HL-60/S4 treated with phorbol 12-myristate 13-acetate at 8.2 ng/mL for 4 days and 3 days (cell line): ENCODE measurements around the gene UMODL1.

ENCODE experiments used
- in situ Hi-C: fragments of 300-500 bp; cut with MboI; formaldehyde crosslinking; loops from 2 replicates; pipeline ENCODE4 v1.15.0; 2022; ENCODE audit warnings: low sequenced_read_pairs

UMODL1 gene

DNA sequence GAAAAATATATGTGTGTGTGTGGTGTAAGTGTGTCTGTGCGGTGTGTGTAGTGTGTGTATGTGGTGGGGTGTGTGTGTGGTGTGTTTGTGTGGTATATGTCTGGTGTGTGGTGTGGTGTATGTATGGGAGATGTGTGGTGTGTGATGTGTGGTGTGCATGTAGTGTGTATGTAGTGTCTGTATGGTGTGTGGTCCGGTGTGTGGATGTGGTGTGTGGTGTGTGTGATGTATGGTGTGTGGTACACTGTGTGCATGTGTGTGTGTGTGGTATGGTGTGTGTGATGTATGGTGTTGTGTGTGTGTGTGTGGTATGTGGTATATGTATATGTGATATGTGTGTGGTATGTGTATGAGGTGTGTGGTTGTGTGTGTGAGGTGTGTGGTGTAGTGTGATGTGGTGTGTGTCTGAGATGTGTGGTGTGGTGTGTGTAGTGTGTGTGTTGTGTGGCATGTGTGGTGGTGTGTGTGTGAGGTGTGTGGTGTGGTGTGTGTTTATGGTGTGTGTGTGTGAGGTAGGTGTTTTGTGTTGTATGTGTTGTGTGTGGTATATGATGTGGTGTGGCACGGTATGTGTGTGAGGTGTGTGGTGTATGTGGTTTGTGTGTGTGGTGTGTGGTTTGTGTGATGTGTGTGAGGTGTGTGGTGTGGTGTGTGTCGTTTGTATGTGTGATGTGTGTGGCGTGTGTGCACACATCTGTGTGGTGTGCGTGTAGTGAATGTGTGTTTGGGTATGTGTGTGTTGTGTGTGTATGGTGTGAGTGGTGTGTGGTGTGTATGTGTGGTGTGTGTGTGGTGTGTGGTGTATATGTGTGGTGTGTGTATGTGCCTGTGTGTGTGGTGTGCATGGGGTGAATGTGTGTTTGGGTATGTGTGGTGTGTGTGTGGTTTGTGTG lies 112.5 kb downstream of the UMODL1 start:
- in situ Hi-C loops, result no loop called here

DNA sequence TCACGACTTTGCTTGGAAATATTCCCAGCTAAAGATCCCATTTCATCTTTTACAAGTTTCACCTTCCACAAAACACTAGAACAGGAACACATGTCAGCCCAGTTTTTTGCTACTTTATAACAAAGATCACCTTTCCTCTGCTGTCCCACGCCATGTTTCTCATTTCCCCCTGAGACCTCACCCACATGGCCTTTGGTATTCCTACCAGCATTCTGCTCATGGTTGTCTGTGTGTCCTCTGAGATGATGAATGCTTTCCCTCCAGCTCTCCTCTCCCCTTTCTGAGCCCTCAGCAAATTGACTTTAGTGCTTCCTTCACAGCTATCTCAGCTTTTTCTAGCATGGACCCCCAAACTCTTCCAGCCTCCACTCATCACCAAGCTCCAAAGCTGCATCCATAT lies 115.5 kb downstream of the UMODL1 start:
- in situ Hi-C loops, result no loop called here

- in situ Hi-C loops, result no loop called here
Observed at GRCh38 chr21:42187976-42188653, 117.0 kb downstream of the UMODL1 start.

- in situ Hi-C loops, result no loop called here
Observed at GRCh38 chr21:42188663-42189062, 117.5 kb downstream of the UMODL1 start.

DNA sequence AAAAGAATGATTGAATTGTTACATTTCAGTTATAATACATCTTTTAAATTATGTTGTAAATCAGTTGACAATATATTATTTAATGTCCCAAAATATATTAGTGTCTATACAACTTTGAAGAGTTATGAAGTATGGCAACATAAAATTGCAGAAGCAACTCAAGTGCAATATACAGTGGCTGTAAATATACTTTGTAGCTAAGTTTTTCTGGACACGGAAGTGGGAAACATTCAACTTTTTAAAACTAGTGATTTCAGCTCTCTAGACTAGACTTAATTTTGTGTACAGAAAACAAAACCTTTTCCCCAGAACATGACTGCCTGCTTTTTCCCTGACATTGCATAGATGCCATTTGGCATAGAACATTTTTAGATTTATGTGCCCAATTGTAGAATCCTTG lies 118.3 kb downstream of the UMODL1 start:
- in situ Hi-C loops, result no loop called here

- in situ Hi-C loops, result no loop called here
Observed at GRCh38 chr21:42189860-42190485, 118.9 kb downstream of the UMODL1 start.

DNA sequence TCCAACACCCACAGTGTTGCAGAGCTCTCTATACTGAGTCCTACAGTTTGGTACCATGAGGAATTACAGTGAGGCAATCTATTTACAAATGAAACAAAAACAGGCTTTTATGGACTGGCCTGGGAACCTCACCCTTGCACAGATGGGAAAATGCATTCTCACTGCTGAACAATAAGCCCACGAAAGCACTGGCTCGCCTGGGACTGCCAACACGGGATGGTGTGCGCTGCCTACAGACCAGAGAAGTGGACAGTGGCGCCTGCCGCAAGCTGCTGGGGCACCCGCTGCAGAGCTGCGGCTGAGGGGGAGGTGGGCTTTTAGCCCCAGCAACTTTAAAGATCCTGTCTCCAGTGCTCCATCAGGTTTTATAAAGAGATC lies 119.4 kb downstream of the UMODL1 start:
- in situ Hi-C loops, result no loop called here

DNA sequence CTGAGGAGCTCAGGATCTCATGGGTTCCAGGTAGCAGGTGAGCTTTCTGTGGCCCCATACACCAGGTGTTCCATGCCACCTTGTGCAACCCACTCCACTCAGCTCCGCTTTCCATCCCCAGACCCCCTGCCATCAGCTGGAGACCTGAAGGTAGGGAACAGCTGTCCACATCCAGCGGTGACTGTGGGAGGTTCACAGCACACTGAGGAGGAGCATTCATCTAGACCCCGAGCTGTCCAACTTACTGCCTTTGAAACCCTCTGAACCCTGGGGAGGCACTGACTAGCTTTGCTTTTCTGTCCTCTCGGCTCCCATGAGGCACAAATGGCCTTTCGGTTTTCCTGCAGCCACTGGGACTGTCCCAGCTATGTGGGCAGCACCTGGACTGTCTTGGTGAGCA lies 119.9 kb downstream of the UMODL1 start:
- in situ Hi-C loops, result no loop called here

GRCh38 chr21:42191696-42192595 lies 120.8 kb downstream of the UMODL1 start:
- in situ Hi-C loops, result no loop called here
